AG10803 (cell line): Measurements from ENCODE around the gene ABCF3.
A peak's percentile ranks its signal among the peaks of the same experiment; 100 is the strongest.

Experiments used
- DNase-seq: peaks from one replicate; pipeline ENCODE4 v3.0.0; 2010; ENCODE audit warnings: low read depth
- H3K4me3 ChIP-seq: 2 replicates; pipeline ENCODE4 v1.5.1; 2011; ENCODE audit warnings: mild to moderate bottlenecking, low read length, control low read depth
- TF ChIP-seq, protein P1 (sequence below): conservative IDR thresholded peaks from 2 replicates; pipeline ENCODE4 v1.5.1; 2011; ENCODE audit warnings: mild to moderate bottlenecking, low read length, control low read depth, inconsistent platforms

ABCF3 gene

GRCh38 chr3:184240384-184241140, 54.6 kb downstream of the ABCF3 start:
- no peak overlapping the region for H3K4me3 ChIP-seq
- TF ChIP-seq, protein P1, sequence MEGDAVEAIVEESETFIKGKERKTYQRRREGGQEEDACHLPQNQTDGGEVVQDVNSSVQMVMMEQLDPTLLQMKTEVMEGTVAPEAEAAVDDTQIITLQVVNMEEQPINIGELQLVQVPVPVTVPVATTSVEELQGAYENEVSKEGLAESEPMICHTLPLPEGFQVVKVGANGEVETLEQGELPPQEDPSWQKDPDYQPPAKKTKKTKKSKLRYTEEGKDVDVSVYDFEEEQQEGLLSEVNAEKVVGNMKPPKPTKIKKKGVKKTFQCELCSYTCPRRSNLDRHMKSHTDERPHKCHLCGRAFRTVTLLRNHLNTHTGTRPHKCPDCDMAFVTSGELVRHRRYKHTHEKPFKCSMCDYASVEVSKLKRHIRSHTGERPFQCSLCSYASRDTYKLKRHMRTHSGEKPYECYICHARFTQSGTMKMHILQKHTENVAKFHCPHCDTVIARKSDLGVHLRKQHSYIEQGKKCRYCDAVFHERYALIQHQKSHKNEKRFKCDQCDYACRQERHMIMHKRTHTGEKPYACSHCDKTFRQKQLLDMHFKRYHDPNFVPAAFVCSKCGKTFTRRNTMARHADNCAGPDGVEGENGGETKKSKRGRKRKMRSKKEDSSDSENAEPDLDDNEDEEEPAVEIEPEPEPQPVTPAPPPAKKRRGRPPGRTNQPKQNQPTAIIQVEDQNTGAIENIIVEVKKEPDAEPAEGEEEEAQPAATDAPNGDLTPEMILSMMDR = no peak
- DNase-seq = no peak

DNA sequence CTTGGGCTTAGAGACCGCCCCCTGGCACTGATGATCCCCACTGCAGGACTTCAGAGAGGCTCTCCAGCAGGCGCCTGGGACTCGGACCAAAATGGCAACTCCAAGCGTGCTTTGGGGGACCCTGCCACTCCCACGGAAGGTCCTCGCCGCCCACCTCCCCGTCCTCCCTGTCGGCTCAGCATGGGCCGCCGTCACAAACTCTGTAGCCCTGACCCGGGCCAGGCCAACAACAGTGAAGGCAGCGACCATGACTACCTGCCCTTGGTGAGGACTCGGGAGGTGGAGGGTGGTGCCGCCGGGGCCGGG, 55.1 kb downstream of the ABCF3 start:
- no peak for DNase-seq
- TF ChIP-seq, protein P1 = no peak
- no peak overlapping the region for H3K4me3 ChIP-seq

- DNase-seq = no peak
- TF ChIP-seq, protein P1 = peak; percentile 41
- H3K4me3 ChIP-seq = no peak overlapping the region
Measured at GRCh38 chr3:184241447-184242296, 55.7 kb downstream of the ABCF3 start.

GRCh38 chr3:184242297-184242685, 56.3 kb downstream of the ABCF3 start:
- no peak for DNase-seq
- TF ChIP-seq, protein P1 = no peak
- no peak overlapping the region for H3K4me3 ChIP-seq
